Stimulated activated CD8-positive, alpha-beta memory T cell treated with anti-CD3 and anti-CD28 coated beads, Interleukin-12 subunit alpha, Interleukin-12 subunit beta, amount 100 ng/mL, for 4 hours (primary cell): ENCODE measurements around the gene PREX1.
"Not testable (repeated sequence)": the region's sequence is repeated elsewhere in the genome, so short reads cannot be mapped to it uniquely, and the experiment has no call there.

Experiments used
- DNase-seq: peaks from one replicate; pipeline ENCODE4 v3.0.0-alpha.2; 2020; ENCODE audit warnings: low read depth

Gene PREX1

DNA sequence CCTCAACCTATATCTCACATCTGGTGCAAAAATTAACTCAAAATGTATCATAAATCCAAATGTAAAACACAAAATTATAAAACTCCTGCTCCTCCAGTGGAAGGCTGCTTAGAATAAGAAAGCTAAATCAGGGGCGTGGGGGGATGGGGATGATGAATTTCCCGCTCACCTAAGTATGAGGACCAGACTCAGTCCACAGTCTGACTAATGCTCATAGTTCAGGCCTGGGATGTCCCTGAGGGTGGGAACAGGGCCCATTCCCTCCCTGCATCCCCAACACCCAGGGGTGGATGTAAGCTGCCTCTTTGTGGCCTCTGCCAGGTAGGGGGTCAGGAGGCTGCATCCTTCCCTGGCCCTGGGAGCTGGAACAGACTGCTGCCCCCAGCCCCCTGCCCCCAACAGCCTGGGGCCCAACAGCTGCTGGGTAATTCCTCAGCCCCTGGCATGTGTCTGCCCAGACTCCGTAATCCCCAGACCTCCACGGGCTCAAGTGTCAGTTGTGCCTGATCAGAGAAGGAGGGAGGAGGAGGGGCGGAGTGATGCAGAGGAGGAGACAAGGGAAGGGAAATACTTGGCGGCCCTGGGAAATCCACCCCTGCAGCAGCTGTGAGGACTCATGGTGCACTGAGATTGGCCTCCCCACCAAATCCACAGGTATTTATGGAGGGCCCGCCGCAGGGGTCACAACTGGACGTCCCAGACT, 224.5 kb downstream of the PREX1 start:
- no peak for DNase-seq

DNA sequence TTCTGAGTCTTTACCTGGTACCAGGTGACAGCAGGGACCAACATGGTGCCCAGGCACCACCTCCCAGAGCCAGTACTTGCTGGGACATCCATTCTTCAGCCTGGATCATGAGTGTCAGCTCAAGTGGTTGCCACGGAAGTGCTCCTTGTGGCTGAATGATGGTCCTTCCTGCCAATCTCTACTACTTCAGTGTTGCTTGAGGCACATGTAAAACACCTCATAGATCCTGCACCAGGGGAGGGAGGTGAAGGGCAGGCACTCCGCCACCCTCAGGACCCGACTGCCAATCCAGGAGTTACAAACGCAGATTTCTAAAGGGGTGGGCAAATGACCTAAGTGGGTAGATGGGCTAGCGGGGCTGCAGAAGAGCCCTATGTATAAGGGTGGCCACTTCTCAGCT, 226.0 kb downstream of the PREX1 start:
- DNase-seq, result no peak

DNA sequence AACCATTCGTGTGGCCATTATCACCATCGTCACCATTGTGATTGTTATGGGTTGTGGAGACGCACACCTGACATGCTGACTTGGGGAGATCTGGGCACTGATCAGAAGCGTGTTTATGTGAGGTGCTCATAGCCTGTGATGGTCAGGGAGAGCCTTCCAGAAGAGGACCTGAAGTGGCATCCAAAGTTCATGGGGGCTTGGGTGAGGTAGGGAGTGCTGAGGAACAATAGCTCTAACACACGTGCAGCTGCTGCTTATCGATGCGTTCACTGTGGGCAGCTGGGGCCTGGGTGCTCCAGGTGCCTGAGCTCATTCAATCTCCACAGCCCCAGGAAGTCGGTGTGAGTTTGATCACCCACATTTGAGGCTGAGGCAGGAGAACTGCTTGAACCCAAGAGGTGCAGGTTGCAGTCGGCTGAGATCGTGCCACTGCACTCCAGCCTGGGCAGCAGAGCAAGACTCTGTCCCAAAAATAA, 227.3 kb downstream of the PREX1 start:
- DNase-seq, result no peak

DNA sequence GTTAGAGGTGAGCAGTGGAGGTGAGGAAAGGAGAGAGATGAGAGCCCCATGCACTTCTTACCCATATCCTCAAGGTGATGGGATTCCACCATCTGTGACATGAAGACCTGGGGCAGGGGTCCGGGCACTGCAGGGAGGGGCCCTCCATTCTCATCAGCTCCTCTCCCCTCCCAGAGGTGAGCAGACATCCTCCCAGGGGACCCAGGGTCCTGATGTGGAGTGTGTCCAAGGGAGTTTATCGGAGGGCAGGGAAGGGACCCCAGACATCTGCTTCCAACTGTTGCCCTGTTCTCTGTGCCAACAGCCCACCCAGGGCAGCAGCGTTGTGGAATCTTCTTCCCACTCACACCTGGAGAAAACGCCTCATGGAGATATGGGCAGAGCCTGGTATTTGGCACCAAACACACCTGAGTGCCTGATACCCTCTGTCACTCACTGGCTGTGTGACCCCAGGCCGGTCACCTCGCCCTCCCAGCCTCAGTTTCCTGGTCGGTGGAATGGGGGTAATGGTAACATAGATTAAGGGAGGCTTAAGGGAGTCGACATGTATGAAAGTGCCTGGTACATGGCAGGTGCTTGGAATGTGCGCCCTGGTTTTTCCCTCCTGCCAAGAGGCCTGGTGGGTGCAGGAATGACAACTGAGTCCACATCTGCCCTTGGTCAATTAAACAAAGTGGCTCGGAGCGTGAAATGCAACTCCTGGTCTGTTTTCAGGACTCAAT, 227.9 kb downstream of the PREX1 start:
- no peak for DNase-seq

DNA sequence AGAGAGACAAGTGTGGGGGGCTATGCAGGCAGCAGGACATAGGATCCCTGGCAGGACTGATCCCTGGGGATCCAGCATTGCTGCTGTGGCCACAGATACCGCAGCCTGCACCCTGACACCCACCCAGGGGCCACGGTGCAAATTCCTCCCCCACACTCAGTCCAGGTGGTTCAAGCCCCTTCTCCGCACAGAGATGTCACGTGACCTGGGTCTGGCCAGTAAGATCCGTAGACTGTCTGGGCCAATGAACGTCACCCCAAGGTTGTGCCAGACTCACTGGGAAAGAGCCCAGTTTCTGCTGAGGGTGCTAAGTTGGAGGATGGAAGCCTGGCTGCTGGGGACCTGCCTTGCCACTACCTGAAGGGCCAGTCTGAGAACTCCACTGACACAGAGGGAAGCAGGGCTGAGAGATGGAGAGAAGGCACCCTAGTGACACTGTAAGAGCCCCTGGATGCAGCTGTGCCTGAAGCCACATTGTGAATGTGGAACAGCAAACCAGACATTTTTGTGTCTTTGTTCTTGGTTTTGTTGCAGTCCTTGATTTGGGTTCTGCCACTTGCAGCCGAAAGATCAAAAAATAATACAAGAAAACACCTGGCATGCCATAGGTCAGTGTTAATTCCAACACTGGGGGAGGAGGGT, 228.6 kb downstream of the PREX1 start:
- DNase-seq, result no peak

DNA sequence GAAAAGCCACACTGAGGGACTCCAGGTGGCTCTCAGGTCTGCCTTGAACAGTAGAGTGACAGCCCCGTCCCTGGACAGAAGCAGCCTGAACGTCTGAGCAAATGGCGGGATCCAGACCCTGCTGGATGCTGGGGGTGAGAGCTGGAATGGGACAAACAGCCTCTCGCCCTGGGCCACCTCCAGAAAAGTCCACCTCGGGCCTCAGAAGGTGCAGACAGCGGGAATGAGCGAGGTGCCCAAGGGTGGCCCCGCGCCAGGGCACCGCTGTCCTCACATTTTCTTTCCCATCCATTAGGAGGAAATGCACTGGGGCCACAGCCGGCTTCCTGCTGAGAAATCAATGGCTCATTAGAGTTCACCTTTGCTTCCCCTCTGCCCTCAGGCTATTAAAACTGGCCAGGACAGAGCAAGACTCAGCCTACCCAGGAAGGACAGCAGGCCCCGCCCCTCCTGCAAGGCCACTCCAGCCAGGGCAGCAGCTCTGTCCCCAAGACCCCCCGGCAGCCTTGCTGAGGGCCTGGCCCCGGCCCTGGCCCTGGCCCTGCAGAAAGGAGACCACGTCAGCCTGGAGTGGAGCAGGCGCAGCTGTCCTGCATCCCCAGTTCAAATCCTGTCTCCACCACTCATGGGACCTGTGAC, 229.4 kb downstream of the PREX1 start:
- not testable (repeated sequence) for DNase-seq

DNA sequence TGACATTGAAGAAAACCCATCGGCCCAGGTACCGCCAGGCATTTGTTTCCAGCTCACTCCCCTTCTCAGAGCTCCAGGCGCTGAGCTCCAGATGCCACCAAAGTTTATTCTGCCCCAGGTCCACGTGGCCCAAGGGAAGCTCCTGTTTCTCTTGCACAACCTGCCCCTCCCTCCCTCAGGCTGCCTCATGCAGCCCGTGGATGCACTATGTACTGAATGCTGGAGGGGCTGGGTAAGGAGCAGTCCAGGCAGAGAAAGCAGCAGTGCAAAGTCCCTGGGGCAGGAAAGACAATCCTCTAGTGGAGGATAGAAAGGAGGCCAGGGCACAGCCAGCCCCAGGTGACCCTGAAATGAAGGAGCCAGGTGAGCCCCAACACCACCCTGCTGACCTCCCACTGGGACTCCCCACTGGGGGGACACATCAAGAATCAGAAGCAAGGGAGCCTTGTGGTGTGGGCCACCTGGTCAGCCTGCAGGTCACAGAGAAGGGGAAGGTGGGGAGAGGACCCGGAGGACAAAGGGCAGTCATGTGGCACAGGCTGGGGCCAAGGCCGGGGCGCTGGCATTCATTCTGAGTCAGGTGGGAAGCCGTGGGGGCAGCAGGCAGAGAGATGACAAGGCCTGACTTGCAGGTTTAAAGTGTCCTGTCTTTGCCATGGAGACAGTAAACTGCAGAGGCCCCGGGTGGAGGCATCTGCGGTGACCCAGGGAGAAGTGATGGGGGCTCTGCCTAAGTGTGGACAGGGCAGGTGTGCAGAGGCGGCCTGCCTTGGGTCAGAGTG, 230.1 kb downstream of the PREX1 start:
- no peak for DNase-seq

DNA sequence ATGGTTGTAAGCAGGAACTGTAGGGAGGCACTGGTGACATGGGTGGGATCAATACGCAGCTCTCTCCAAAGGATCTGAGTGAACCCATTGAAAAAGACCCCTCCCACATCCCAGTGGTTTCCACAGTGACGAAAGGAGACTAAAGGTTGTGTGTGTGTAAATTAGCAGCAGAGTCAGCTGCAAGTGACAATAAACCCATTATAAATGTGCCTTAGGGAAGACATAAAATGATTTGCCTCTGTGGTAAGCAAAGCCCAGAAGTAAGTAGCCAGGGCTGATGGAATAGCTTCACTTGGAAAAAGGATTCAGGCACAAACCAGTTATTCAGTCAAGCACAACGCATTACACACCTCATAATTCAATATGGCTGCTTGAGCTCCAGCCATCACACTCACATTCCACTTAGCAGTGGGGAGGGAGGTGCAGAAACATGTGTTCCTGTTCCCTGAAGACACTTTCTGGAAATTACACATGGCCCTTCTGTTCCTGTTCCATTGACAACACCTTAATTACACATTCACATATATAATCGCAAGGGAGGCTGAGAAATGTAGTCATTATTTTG, 231.4 kb downstream of the PREX1 start:
- no peak for DNase-seq

DNA sequence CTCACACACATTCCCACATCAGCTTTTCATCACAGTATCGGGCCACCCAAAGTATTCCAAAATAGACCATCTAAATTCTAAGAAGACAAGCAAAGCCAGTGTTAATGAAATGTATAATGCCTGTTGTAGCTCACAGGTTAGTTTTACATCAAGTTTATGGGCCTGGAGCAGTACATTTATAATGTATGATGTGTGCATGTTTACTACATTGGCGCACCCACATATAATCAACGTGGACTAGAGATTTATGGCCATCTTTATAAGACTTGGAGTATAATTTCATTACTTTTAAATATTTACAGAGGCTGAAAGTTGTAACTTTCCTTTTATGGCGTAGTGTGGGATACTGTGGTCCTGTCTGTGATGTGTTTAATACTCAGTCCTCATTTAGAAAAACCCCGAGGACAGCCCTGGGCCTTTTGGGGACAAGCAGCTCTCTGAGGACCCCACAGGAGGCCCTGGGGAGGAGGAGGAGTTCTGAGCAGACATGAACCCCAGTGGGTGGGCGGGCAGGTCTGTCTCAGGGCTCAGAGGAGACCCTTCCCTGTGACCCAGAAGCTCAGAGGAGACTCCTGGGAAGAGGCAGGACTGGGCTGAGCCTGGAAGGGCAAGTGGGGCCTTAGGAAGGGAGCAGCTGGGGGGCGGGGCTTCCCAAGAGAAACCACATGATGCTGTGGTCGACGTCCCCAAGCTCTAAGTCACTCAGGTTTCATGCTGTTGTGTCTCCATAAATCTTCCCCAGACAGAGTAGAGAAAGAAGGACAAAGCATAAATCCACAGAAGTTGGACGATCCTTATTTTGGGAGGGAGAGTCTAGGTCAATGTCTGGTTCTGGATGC, 232.1 kb downstream of the PREX1 start:
- DNase-seq, result no peak

DNA sequence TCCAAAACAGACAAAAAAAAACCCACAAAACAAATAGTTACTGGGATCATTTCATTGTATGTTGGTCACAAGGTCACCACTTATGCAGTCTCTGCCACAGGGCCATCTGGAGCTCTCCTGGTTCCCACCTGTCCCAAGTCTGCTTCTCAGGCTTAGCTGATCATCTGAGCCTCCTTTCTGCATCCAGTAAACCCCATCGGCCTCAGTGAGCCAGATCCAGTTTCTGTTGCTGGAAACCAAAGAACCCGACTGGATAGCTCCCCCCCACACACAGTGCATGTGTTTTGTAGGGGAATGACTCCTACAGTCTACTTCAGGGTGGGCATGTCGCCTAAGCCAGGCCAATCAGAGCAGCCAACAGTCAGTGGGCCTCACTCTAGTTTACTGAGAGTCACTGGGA, 233.3 kb downstream of the PREX1 start:
- DNase-seq, result no peak

DNA sequence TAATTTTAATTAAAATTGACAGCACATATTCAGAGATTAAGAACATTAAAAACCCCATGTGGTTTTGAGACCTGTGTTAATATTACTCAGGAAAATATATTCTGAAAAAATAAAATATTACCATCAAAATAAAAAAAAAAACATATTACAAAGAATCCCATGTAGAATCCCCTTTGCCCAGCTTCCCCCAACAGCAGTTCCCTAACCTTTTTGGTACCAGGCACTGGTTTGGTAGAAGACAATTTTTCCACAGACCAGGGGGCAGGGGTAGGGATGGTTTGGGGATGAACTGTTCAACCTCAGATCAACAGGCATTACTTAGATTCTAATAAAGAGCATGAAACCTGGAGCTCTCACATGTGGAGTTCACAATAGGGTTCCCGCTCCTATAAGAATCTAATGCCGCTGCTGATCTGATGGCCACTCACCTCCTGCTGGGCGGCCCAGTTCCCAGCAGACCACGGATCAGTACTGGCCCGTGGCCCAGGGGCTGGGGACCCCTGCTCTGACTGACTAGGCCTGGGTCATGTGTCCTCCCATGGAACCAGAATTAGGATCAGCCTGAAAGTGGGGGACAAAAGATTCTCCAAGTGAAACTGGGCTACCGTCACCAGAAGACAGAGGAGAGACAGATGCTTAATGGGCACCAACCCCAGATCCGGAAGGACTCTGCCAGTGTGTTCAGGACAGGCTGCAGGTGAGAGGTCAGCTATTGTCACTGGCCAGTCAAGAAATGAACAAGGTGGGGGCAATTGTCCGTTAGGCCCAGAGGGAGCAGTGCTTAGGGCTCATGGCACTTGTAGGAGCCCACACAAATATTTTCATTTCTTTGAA, 235.5 kb downstream of the PREX1 start:
- DNase-seq, result no peak

DNA sequence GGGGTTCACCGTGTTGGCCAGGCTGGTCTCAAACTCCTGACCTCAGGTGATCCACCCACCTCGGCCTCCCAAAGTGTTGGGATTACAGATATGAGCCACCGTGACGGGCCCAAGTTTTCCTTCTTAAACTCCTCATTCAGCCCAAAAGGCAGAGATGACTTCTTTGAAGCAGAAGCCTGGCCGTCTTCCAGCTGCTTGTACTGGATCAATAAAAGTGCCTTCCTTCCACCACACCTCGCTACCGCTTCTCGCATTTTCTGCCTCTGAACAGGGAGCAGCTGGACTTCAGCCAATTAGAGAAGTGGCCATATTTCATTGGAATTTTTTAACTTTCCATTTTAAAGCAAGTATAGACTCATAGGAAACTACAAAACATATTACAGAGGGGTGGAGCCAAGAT, 241.1 kb downstream of the PREX1 start:
- no peak for DNase-seq

DNA sequence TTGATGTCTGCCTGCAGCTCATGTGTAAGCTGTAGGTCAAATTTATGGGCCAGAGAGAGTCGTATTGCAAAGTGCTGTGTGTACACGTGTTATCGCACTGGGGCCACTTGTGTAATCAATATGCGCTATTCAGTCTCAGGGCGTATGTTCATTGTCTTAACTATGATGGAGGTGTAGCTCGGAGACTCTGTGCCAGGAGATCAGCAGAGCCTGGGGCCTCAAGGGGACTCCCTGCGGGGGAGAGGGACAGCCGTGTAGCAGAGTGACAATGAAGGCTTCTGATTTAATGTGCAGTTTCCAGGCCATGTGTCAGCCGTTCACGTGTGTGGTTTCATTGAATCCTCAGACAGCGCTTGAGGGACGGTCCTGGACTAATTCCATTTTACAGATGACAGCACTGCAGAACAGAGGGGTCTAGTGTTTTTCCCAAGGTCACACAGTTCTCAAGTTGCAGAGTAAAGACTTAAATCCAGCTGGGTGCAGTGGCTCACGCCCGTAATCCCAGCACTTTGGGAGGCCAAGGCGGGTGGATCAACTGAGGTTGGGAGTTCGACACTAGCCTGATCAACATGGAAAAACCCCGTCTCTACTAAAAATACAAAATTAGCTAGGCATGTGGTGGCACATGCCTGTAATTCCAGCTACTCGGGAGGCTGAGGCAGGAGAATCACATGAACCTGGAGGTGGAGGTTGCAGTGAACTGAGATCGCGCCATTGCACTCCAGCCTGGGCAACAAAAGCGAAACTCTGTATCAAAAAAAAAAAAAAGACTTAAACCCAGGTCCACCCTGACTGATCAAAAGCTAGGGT, 242.5 kb downstream of the PREX1 start:
- no peak for DNase-seq

DNA sequence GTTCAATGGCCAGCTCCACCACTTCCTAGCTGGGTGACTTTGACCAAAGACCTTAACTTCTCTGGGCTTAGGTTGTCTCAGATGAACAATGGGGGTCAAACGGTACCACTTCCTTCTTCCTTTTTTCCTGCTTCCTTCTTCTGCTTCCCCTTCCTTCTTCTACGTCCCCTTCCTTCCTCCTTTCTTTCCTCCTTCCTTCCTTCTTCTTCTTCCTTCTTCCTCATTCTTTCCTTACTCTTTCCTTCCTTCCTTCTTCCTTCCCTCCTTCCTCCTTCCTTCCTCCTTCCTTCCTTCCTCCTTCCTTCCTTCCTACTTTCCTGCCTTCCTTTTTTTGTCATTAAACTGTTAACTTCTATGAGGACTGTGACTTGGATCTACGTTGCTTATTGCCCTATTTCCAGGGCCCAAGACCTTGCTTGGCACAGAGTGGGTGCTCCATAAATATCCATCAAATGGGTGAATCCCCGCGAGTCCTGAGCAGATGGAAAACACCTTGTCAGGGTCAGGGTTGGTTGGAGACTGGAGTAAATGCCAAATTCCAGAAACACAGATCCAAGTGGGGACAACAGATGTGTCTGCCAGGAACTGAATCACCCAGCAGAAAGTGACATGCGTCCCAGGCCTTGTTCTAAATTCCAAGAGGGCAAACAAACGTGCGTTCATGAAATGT, 243.3 kb downstream of the PREX1 start:
- DNase-seq, result no peak

DNA sequence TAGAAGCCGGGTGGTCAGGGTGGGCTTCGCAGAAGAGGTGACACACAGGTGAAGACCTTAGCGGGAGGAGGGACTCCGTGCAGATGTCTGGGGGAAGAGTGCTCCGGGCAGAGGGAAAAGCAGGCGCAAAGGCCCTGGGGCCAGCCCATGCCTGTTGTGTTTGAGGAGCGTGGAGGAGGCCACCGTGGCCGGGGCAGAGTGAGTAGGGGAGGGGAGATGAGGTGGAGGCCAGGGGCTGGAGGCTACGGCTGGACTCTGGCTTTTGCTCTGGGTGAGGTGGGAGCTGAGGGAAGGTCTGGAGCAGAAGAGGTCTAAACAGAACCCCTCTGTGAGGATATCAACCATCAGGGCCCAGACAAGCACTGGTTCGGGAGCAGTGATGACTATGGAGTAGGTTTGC, 244.0 kb downstream of the PREX1 start:
- no peak for DNase-seq

DNA sequence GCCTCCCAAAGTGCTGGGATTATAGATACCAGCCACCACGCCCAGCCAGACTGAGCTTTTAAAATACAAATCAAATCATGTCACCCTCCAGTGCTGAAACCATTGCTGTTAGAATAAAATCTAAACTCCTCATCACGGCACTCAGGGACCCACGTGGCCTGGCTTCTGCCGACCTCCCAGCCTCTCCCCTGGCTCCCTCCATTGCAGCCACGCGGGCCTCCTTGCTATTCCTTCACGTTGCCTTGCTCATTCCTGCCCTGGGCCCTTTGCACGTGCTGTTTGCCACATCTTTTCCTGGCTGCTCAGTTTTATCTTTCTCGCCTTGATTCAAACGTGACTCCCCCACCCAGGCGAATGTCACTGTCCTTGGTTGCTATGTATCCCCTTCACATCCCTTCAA, 244.6 kb downstream of the PREX1 start:
- DNase-seq, result no peak

DNA sequence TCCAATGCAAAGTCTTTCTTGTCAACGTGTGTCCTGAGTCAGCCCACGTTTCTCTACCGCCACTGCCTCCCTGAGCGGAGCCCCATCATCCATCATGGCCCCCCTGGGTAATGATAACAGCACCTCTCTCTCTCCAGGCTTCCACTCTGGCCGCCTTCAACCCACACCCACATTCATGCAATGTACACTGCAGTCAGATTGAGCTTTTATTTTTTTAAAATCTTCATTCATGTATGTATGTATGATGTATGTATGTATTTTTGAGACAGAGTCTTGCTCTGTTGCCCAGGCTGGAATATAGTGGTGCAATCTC, 245.2 kb downstream of the PREX1 start:
- no peak for DNase-seq

DNA sequence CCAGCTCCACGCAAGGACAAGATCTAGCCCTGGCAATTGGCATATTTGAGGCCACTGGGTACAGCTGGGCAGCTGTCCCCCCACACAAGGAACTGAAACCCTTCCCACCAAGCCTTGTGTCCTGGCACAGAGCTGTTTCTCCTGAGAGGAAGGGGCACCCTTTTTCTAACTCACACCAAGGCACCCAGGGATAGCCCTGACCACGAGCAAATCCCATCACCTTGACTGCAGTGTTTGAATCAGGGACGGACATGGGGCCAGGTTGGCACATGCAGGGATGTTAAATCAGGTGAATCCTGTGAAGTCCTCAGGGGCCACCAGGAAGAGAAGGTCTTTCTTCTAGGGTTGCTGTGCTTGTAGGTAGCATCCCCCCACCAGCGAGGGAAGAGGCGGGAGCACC, 246.6 kb downstream of the PREX1 start:
- no peak for DNase-seq
